Osteoblast (primary cell): Measurements from ENCODE around the gene ZBED1. TPM values are rescaled to one million over a fixed set of nuclear protein-coding genes. Genes with fewer than 3 reads are reported as not detected.
"Not testable (repeated sequence)": the region's sequence is repeated elsewhere in the genome, so short reads cannot be mapped to it uniquely, and the experiment has no call there.

ENCODE experiments used
- DNase-seq: peaks from one replicate; pipeline ENCODE4 v3.0.0; 2011; ENCODE audit warnings: low spot score, mixed read lengths; ENCODE audit not compliant: insufficient read length; ENCODE audit errors: missing footprints
- H2AFZ ChIP-seq: 2 replicates; pipeline ENCODE4 v1.6.0; 2011; ENCODE audit warnings: mild to moderate bottlenecking, low read length
- H3K27ac ChIP-seq: 2 replicates; pipeline ENCODE4 v1.5.1; 2011; ENCODE audit warnings: mild to moderate bottlenecking, low read depth, low read length, moderate library complexity
- H3K27me3 ChIP-seq: 2 replicates; pipeline ENCODE4 v1.6.0; 2012; ENCODE audit warnings: mild to moderate bottlenecking, control low read depth, inconsistent platforms, low read length, moderate library complexity; ENCODE audit not compliant: insufficient read depth
- H3K36me3 ChIP-seq: 2 replicates; pipeline ENCODE4 v1.5.1; 2011; ENCODE audit warnings: mild to moderate bottlenecking, low read length, control low read depth, moderate library complexity; ENCODE audit not compliant: insufficient read depth
- H3K4me1 ChIP-seq: 2 replicates; pipeline ENCODE4 v1.5.1; 2011; ENCODE audit warnings: mild to moderate bottlenecking, low read length, control low read depth, moderate library complexity; ENCODE audit not compliant: insufficient read depth
- H3K4me2 ChIP-seq: 2 replicates; pipeline ENCODE4 v1.6.0; 2011; ENCODE audit warnings: mild to moderate bottlenecking, low read length; ENCODE audit not compliant: insufficient read depth
- H3K4me3 ChIP-seq: fragments of 200-600 bp; sonication (generic); 3 replicates; pipeline ENCODE4 v1.5.1; 2012; ENCODE audit warnings: mild to moderate bottlenecking, low read length, inconsistent platforms; ENCODE audit not compliant: insufficient read depth
- H3K79me2 ChIP-seq: 2 replicates; pipeline ENCODE4 v1.6.0; 2012; ENCODE audit warnings: mild to moderate bottlenecking, low read length, control low read depth, inconsistent platforms; ENCODE audit not compliant: insufficient read depth
- H3K9me3 ChIP-seq: 2 replicates; pipeline ENCODE4 v1.5.1; 2011; ENCODE audit warnings: low read depth, low read length, control low read depth
- H4K20me1 ChIP-seq: 2 replicates; pipeline ENCODE4 v1.6.0; 2012; ENCODE audit warnings: mild to moderate bottlenecking, low read length, control low read depth; ENCODE audit not compliant: insufficient read depth
- CTCF ChIP-seq: IDR thresholded peaks from 2 replicates; pipeline ENCODE4 v1.5.1; 2011; ENCODE audit warnings: mild to moderate bottlenecking, low read depth, low read length, moderate library complexity; ENCODE audit errors: extremely low read depth
- total RNA-seq: library from RNA; depleted of rRNA; stranded (reverse); fragments of >200 nt; gene quantifications from 2 replicates; pipeline ENCODE4 v1.2.3, GENCODE V29; 2012

ZBED1 gene
- total RNA-seq, 1 donor = 57.2 TPM

- DNase-seq = no peak
- Histone ChIP-seq H3K4me2 (no peak overlapping the region), H3K9me3 (no peaks in the 10 kb centered on the region), H4K20me1 (no peaks in the 10 kb centered on the region), H3K4me1 (no peaks in the 10 kb centered on the region), H3K27me3 (peaks cover 14% of the 10 kb centered on the region), H3K36me3 (no peaks in the 10 kb centered on the region), H3K79me2 (no peaks in the 10 kb centered on the region), H3K27ac (no peak overlapping the region), H3K4me3 (no peak overlapping the region), H2AFZ (no peak overlapping the region)
- TF ChIP-seq CTCF = no peak
These were observed 35.4 kb upstream of the ZBED1 start for GRCh38 chrX:2536141-2536540.

GRCh38 chrX:2534261-2535021 lies 33.7 kb upstream of the ZBED1 start:
- not testable (repeated sequence) for H3K4me1 ChIP-seq, H3K79me2 ChIP-seq, H4K20me1 ChIP-seq, H3K9me3 ChIP-seq, H3K36me3 ChIP-seq, H3K4me2 ChIP-seq, H2AFZ ChIP-seq, DNase-seq, H3K27ac ChIP-seq, H3K4me3 ChIP-seq
- peaks cover 14% of the 10 kb centered on the region for H3K27me3 ChIP-seq

GRCh38 chrX:2533424-2533823 lies 32.6 kb upstream of the ZBED1 start:
- Histone ChIP-seq H3K4me2 (no peak overlapping the region), H3K79me2 (no peaks in the 10 kb centered on the region), H2AFZ (no peak overlapping the region), H4K20me1 (no peaks in the 10 kb centered on the region), H3K27ac (no peak overlapping the region), H3K4me3 (no peak overlapping the region), H3K27me3 (peaks cover 12% of the 10 kb centered on the region), H3K9me3 (no peaks in the 10 kb centered on the region), H3K4me1 (no peaks in the 10 kb centered on the region), H3K36me3 (no peaks in the 10 kb centered on the region)
- no peak for DNase-seq
- TF ChIP-seq CTCF = no peak

- no peaks in the 10 kb centered on the region for H3K4me1 ChIP-seq
- H2AFZ ChIP-seq = no peak overlapping the region
These were observed 25.6 kb upstream of the ZBED1 start for GRCh38 chrX:2526390-2526789.

More at GRCh38 chrX:2526390-2526789, 25.6 kb upstream of the ZBED1 start:
- no peaks in the 10 kb centered on the region for H3K79me2 ChIP-seq
- no peaks in the 10 kb centered on the region for H3K27me3 ChIP-seq
- no peak overlapping the region for H3K27ac ChIP-seq
- no peak overlapping the region for H3K4me2 ChIP-seq
- H3K4me3 ChIP-seq = no peak overlapping the region
- no peaks in the 10 kb centered on the region for H3K9me3 ChIP-seq
- H4K20me1 ChIP-seq = no peaks in the 10 kb centered on the region
- no peak for TF ChIP-seq CTCF
- H3K36me3 ChIP-seq = no peaks in the 10 kb centered on the region
- no peak for DNase-seq
